Lower lobe of right lung (tissue), 2 donors: ENCODE measurements around the gene AJAP1. TPM values are rescaled to one million over a fixed set of nuclear protein-coding genes. Genes with fewer than 3 reads are reported as not detected.

Source experiments
- ATAC-seq, 2 donors: fragments of 200-7000 bp; cut with Tn5 transposase; one replicate each; pipeline ENCODE4 v1.9.1; 2020 to 2022; ENCODE audit warnings: mild to moderate bottlenecking in 2 of 2, moderate library complexity in 2 of 2
- DNase-seq: peaks from one replicate; pipeline ENCODE4 v3.0.0-alpha.2; 2020
- H3K27ac ChIP-seq: fragments of 200-600 bp; one replicate; pipeline ENCODE4 v1.8.0; 2022
- H3K27me3 ChIP-seq: fragments of 200-600 bp; one replicate; pipeline ENCODE4 v1.8.0; 2022; ENCODE audit warnings: low read depth
- H3K36me3 ChIP-seq: fragments of 200-600 bp; one replicate; pipeline ENCODE4 v1.8.0; 2022; ENCODE audit warnings: mild to moderate bottlenecking
- H3K4me1 ChIP-seq: fragments of 200-600 bp; one replicate; pipeline ENCODE4 v1.8.0; 2022
- H3K4me3 ChIP-seq: fragments of 200-600 bp; one replicate; pipeline ENCODE4 v1.8.0; 2022; ENCODE audit warnings: mild to moderate bottlenecking
- H3K9me3 ChIP-seq: fragments of 200-600 bp; one replicate; pipeline ENCODE4 v1.8.0; 2022
- intact Hi-C: fragments of 100-400 bp; cut with DNase I; formaldehyde crosslinking; loops from one replicate; pipeline ENCODE4 v1.11.0; 2022
- total RNA-seq: library from RNA; stranded (reverse); fragmentation: NEBNext Ultra II Directional; extraction: Animal tissue kit (Norgen Biotek cat#: 25700); gene quantifications from one replicate; pipeline ENCODE4 v1.2.1, GENCODE V29; 2021
- TF ChIP-seq, protein P1 (sequence below): fragments of 200-600 bp; IDR thresholded peaks from one replicate; pipeline ENCODE4 v1.8.0; 2022; ENCODE audit warnings: antibody characterized with exemption, mild to moderate bottlenecking
- donor health status: DM: no; HTN: yes; CAD: no; lungs with severe emphysema.

Gene AJAP1
- total RNA-seq, 1 donor from 2014 or later, result 0.77 TPM

DNA sequence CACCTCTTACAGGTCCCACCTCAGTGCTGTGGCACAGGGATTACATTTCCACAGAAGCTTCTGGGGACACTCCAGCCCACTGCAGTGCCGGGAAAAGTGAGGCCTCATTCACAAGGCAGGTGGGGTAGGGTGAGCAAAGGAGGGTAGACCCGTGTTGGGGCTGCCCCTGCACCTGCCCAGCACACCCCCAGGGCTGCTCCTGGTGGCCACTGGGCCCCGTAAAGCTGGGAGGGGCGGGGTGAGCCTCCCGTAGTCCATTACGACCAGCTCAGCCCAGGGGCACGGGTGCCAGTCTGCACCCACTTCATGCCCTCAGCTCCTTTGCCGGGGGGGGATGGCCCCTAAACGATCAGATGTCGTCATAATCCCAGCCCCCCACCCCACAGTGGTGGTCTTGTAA lies 39.5 kb downstream of the AJAP1 start:
- TF ChIP-seq, protein P1, sequence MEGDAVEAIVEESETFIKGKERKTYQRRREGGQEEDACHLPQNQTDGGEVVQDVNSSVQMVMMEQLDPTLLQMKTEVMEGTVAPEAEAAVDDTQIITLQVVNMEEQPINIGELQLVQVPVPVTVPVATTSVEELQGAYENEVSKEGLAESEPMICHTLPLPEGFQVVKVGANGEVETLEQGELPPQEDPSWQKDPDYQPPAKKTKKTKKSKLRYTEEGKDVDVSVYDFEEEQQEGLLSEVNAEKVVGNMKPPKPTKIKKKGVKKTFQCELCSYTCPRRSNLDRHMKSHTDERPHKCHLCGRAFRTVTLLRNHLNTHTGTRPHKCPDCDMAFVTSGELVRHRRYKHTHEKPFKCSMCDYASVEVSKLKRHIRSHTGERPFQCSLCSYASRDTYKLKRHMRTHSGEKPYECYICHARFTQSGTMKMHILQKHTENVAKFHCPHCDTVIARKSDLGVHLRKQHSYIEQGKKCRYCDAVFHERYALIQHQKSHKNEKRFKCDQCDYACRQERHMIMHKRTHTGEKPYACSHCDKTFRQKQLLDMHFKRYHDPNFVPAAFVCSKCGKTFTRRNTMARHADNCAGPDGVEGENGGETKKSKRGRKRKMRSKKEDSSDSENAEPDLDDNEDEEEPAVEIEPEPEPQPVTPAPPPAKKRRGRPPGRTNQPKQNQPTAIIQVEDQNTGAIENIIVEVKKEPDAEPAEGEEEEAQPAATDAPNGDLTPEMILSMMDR, result no peak
- no peak overlapping the region for H3K4me3 ChIP-seq
- H3K27ac ChIP-seq, result no peak overlapping the region
- DNase-seq, result no peak
- no peaks in the 10 kb centered on the region for H3K36me3 ChIP-seq
- intact Hi-C loops, result no loop called here
- H3K4me1 ChIP-seq, result no peaks in the 10 kb centered on the region
- peaks cover 4% of the 10 kb centered on the region for H3K27me3 ChIP-seq
- ATAC-seq, result no peak
- no peaks in the 10 kb centered on the region for H3K9me3 ChIP-seq

DNA sequence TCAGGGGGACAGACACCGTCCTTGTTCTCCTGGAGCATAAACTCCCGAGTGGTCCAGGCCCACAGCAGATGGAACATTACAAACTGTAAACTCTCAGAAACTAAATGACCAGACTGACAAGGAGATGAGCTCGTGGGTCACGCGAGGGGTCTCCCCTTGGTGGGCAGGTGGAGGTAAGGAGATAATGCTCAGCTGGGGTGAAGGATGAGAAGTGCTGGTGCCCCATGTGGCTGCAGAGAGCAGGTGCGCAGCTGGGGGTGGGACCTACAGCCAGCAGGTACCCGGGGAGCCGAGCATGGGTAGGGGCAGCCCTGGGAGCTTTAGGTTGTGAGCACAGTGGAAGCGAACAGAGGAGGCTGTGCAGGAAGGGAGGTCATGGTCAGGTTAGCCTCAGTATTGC lies 40.1 kb downstream of the AJAP1 start:
- ATAC-seq, result no peak
- Histone ChIP-seq H3K27ac (no peak overlapping the region), H3K4me1 (no peaks in the 10 kb centered on the region), H3K27me3 (no peaks in the 10 kb centered on the region), H3K4me3 (no peak overlapping the region), H3K36me3 (no peaks in the 10 kb centered on the region), H3K9me3 (no peaks in the 10 kb centered on the region)
- intact Hi-C loops, result no loop called here
- TF ChIP-seq, protein P1, result no peak
- DNase-seq, result no peak

DNA sequence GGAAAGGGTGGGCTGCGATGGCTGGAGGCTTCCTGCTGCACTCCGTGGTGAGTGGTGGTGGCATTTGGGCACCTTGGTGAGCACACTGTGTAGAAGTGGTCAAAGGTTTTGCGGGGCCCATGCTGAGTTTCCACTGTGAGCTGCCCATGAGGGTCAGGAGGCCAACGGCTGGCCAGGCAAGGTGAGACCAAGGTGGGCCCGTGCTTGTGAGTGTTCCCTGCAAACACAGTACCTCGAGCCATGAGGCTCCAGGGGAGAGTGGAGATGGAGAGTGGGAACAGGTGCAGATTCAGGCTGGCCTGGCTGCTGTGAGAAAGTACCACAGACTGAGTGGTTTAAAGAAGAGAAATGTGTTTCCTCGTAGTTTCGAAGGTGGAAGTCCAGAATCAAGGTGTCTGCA lies 40.8 kb downstream of the AJAP1 start:
- DNase-seq, result no peak

DNA sequence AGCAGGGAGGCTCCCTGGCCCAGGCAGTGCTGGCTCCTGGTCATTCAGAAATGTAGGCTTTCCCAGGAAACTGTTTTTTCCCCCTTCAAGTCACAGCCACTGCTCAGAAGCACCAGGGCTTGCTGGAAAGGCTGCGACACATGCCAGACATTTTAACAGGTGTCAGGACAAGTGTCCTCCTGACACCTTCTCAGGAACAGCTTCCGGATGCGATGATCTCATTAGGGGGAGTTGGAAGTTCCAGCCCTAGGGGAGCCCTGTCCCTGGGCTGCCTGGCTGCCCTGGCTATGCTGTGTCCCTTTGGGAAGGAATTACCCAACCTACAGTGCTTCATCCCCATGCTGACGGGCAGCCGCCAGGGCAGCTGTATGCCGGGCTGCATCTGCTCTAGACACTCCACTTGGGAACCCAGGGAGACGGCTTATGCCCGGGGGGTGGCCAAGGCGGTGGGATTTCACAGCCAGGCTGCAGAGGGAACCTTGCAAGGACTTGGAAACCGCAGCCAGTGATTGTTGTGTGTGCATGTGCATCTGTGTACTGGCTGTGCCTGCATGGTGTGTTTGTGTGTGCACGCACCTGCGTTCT lies 41.8 kb downstream of the AJAP1 start:
- ATAC-seq (no peak), DNase-seq (no peak)
- Histone ChIP-seq H3K4me3 (no peak overlapping the region), H3K9me3 (no peaks in the 10 kb centered on the region), H3K36me3 (no peaks in the 10 kb centered on the region), H3K27me3 (no peaks in the 10 kb centered on the region), H3K4me1 (no peaks in the 10 kb centered on the region), H3K27ac (no peak overlapping the region)
- TF ChIP-seq, protein P1, result no peak
- intact Hi-C loops, result no loop called here

More for the DNA sequence above, 40.8 kb downstream of the AJAP1 start:
- Histone ChIP-seq H3K36me3 (no peaks in the 10 kb centered on the region), H3K27ac (no peak overlapping the region), H3K4me3 (no peak overlapping the region), H3K4me1 (no peaks in the 10 kb centered on the region), H3K27me3 (no peaks in the 10 kb centered on the region), H3K9me3 (no peaks in the 10 kb centered on the region)
- intact Hi-C loops, result no loop called here
- TF ChIP-seq, protein P1, result no peak
- ATAC-seq, result no peak

DNA sequence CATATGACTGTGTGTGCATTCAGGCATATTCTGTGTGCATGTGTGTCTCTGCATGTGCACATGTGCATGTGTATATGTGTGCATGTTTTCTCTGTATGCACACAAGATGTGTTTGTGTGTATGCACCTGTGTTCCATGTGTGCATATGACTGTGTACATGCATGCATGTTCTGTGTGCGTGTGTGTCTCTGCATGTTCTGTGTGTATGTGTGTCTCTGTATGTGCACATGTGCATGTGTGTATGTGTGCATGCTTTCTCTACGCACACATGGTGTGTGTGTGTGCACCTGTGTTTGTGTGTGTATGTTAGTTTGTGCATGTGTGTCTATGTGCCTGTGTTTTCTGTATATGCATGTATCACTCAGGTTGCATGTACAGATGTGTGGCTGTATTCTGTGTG lies 42.3 kb downstream of the AJAP1 start:
- TF ChIP-seq, protein P1, result no peak
- intact Hi-C loops, result no loop called here
- Histone ChIP-seq H3K9me3 (no peaks in the 10 kb centered on the region), H3K27ac (no peak overlapping the region), H3K36me3 (no peaks in the 10 kb centered on the region), H3K4me3 (no peak overlapping the region), H3K27me3 (no peaks in the 10 kb centered on the region), H3K4me1 (no peaks in the 10 kb centered on the region)
- DNase-seq (no peak), ATAC-seq (no peak)
